NCI-H2196 (cell line): ENCODE measurements around the gene OOEP.

Experiments
- DNase-seq: peaks from one replicate; lab custom pipeline; 2025; ENCODE audit not compliant: unreplicated experiment; lab: John Stamatoyannopoulos, UW

OOEP gene

GRCh38 chr6:73367761-73368355 lies 1.8 kb downstream of the OOEP start:
- no peak for DNase-seq

DNA sequence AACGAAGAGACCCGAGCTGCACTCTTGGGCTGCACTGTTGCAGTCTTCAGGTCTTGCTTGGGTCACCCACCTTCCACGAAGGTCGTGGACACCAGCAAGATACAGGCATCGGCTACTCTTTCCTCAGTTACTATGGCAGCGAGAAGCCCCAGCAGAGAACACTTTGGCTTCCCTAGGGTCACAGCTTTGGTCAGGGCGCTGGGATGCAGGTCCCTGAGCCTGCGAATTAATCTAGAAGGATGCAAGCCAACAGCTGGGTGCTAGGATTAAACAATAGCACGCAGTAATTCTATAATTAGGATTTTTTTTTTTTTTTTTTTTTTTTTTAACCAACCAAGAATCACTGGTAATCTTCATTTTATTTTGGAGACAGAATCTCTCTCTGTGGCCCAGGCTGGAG lies 5.1 kb downstream of the OOEP start:
- no peak for DNase-seq

DNA sequence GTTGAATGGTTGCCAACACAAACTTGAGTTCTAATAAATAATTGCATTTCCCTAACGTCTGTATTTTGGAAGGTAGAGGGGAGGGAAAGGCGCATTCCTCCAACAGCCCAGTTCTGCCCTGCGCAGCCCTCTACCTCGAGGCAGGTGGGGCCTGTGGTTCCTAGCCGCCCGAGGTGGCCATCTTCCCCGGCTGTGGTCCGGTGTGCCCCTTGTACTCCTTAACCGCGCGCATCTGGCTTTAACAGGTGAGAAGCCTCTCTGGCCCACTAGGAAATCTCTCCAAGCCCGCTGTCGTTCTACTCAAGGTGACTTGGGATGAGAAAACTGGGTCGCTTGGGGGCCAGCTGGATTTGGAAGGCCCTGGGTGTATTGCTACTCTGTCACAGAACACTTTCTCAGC lies 5.6 kb downstream of the OOEP start:
- DNase-seq = no peak

DNA sequence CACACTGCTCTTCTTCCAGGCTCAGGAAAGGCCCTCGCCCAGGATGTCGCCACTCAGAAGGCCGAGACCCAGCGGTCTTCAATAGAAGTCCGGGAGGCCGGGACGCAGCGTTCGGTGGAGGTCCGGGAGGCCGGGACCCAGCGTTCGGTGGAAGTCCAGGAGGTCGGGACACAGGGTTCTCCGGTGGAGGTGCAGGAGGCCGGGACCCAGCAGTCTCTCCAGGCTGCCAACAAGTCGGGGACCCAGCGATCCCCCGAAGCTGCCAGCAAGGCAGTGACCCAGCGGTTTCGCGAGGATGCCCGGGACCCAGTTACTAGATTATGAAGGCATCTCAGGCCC lies 6.2 kb downstream of the OOEP start:
- no peak for DNase-seq

DNA sequence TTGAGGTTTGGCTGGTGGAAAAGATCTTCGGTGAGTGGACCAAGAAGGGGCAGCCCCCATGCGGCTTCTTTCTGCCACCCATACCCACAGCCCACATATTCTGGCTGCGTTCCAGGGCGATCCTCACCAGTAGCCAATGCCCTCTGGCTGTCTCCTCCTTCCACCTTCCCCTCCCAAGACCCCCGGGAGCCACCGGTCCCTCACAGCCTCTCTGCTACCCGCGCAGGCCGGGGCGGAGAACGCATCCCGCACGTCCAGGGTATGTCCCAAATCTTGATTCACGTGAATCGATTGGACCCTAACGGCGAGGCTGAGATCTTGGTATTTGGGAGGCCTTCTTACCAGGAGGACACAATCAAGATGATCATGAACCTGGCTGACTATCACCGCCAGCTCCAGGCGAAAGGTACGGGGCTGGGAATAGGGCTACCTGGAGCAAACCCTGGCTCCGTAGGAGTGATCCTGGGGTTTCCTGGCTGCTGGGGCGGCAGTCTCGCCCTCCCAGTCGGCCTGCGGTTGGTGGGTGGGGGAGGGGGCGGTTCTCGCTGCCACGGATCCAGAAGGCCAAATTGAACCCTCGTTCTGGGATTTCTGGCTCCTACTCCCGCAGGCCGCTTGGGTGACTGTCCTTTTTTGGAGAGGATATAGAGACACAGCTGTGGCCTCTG lies 6.7 kb downstream of the OOEP start:
- no peak for DNase-seq

GRCh38 chr6:73362358-73362757 lies 7.3 kb downstream of the OOEP start, which contains the start of gene KHDC3L:
Gene KHDC3L (plus strand): TSS chr6:73362658. CDS start chr6:73362730, 72 bp downstream.
- DNase-seq = no peak

DNA sequence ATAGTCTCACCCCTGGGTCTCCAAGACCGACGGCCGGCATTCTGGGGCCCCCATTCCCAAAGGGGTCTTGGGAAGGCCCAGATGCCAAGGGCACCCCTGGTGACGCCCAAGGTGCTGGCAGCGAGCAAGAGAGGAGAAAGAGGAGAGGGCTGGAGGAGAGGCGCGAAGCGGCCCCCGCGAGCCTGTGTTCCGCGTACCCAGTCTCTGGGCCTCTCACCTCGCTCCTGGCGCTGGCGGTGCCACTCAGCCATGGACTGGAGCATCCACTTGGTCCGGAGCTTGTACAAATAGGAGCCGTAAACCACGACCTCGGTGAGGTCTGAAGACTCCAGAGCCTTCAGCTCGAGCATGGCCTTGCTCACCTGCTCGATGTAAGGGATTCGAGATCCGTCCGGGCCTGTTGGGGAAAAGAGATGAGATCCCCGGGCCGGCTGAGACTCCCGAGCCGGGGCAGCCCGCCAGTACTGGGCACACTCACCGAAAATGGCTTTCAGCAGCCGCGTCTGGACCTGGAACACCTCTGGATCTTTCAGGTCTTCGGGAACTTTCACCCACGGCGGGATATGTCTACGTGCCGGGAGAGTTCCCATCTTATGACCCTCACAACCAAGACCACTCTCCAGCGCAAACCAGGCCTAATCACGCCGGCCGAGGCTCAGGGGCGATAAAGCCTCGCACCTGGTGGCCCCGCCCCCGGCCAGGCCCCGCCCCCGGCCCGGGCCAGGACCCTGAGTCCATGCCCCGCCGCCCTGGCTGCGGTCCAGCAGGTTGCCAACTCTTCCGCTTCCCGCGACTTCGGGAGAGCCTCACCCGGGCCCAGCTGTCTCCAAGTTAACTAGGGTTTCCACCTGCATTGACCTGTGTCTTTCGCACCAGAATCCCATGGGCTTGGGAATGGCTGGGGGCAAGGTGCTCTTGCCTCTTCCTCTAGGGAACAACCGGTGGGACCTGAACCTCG lies 15.8 kb downstream of the OOEP start, which contains the start of gene DPPA5:
DPPA5 (minus strand) TSS at position 641 of the 958 bp plus-strand sequence; CDS start at position 590, 51 bp downstream.
- no peak for DNase-seq

DNA sequence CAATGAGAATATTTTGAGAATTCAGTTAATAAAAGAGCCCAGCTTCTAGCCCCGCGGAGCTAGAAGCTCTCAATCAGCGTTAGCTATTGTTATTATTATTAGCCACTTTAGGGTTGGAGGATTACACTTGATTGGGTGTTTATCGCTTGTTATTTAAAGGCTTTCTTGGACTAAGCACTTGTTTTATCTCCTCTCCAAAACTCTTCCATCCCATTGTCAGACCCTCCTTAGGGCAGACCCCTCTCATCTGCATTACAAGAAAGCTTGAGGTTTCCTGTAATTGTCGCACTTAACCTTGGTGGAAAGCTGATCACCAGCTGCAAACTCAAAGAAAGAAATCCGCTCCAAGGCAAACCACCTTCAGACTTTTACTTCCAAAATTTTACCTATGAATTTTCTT lies 20.4 kb downstream of the OOEP start:
- DNase-seq = no peak

GRCh38 chr6:73348550-73349204 lies 21.0 kb downstream of the OOEP start:
- DNase-seq = no peak

- no peak for DNase-seq
Observed at GRCh38 chr6:73343164-73343563, 26.5 kb downstream of the OOEP start.

GRCh38 chr6:73342174-73342573 lies 27.5 kb downstream of the OOEP start:
- DNase-seq = no peak

DNA sequence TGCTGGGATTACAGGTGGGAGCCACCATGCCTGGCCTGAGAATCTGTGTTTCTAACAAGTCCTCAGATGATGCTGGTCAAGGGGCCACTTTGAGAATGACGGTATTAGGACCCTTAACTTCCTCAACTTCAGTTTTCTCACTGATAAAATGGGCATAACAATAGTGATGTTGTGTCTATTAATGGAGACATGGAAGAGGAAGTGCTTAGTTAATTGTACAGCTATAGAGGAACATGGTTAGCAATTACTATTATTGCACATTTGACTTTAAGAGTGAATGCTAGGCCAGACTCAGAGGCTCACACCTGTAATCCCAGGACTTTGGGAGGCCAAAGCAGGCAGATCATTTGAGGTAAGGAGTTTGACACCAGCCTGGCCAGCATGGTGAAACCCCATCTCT lies 28.4 kb downstream of the OOEP start:
- no peak for DNase-seq

GRCh38 chr6:73340048-73340447 lies 29.6 kb downstream of the OOEP start:
- no peak for DNase-seq

- DNase-seq = no peak
Observed at GRCh38 chr6:73339340-73339739, 30.4 kb downstream of the OOEP start.

DNA sequence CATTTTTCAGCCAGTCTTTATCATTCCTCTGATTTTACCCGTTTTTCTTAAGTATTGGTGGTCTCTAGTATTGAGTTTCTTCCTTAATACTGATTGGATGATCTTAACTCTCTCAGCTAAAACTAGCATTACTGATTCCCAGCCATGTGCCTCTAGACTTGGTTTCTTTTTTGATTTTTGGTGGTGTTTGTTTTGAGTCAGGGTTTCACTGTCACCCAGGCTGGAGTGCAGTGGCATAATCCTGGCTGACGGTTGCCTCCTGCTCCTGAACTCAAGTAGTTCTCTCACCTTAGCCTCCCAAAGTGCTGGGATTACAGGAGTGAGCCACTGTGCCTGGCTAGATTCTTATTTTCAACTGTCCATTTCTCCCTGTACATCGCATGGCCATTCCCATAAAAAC lies 40.5 kb downstream of the OOEP start:
- no peak for DNase-seq

DNA sequence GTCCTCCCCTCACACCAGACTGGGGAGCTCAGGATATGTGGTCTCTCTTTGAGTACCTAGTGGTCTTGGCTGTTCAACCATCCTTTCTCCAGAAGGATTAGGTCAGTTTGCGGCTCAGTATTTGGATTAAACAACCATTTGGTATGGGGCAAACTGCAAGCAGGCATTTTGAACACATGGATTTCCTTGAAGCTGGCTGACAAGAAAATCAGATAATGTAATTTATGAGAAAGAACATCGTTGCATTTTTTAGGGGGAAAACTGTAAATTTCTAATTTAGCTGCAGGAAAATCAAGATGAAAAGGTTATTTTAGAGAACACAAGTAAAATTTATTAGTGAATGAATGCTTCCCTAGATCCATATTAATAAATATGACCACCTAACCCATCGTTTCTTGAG lies 40.9 kb downstream of the OOEP start:
- no peak for DNase-seq

DNA sequence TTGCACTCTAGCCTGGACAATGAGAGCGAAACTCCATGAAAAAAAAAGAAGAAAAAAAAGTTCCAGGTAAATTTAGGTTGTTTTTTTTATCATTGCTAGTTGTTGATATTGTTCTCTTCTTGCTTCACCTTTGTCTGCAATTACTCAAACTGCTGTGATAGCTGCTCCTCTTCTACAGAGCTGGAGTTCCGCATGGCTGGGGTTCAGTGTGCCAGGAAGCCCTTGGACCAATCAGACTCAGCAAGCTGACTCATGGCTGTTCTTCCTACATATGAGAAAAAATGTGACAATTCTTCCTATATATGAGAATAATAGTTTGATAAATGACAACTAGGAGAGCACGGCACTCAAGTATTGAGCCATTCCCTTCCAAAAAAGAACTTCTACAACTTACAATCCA lies 44.0 kb downstream of the OOEP start:
- no peak for DNase-seq

DNA sequence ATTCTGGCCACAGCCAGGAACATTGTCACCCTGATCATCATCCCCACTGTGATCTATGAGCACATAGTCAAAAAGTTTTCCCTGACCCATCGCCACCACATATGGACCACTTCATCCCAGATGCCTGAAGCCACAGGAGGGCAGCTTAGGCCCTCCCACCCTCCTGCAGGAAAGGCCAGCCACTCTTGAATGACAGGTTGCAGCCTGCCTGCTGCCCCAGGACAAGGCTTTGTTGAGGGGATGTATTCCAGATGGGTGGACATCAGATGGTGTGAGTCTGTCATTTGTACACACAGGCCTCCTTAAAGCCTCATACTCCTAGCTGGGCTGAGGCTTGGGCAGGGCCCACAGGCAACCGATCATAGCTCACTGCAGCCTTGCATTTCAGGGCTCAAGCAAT lies 46.4 kb downstream of the OOEP start:
- no peak for DNase-seq
